Hypothalamus (tissue), 51 donors: ENCODE data around the gene POLD2.

Experiments used
- DNase-seq, 51 donors: peaks; one replicate each; lab custom pipeline; 2025; lab: John Stamatoyannopoulos, UW

The POLD2 gene

GRCh38 chr7:44072364-44073231 lies 50.8 kb downstream of the POLD2 start:
- DNase-seq: peak in 33 of 51 donors; percentile 9 to 68 (median 43)

- DNase-seq: no peak
Measured at GRCh38 chr7:44071726-44072363, 51.5 kb downstream of the POLD2 start.

- DNase-seq: no peak
Measured at GRCh38 chr7:44068054-44068453, 55.3 kb downstream of the POLD2 start.

DNA sequence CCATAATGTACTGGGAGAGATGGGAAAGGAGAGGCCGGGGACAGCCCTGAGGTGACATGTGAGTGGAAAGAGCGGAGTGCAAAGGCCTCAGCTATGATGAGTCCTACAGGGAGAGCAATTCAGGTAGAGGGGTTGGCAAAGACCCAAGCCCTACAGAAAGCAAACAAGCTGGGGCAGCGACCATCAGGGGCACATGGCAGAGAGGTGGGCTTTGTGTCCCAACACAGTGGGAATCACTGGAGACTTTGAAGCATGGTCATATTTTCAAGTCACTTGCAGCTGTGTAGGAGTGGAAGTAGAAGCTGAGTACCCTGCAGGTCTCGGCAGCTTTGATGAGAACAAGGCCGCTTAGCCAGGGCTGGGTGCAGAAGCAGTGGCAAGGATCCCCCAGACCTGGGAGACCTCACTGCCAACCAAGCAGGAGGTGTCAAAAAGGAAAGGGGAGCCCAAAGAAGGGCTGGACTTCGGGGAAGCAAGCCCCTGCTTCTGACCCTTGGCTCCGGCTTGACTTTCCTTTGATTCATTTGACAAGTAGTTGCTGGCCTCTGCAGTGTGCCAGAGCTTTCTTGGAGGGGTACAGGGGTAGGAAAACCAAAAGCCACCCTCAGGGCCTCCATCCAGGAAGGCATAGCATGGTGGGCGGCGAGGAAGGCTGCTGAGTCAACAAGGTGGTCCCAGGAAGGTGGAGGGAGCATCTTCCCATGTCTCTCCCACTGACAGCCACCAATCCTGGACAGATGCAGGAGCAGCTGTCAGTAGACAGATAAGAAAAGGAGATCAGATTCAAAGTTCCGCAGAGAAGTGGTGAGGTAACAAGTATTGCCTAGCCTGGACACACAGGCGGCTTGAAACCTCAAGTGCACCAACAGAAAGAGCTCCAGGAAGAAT lies 56.0 kb downstream of the POLD2 start:
- DNase-seq: no peak

DNA sequence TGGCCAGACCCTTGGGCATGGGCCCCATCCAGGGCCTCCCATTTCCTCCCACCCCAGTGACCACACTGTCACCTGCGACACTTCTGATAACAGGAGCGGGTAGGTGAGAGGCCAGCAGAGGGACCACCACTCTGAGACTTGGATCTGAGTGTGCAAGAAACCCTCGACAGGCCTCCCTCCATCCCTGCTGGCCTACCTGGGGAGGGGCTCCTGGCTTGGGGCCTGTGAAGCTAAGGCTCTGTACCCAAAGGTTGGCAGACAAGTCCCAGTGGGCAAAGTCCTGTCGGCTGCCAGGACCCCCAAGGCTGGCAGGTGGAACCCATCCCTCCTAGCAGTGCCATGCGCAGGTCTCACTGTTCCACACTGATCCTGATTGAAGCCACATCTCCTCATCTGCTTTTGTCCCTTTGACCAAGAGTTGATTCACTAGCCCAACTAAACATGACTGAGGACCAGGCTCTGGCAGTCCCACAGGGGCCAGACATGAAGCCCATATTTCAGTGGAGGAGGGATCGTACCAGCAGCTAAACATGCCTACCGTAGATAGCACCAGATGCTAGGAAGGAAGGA lies 56.8 kb downstream of the POLD2 start:
- DNase-seq: no peak

DNA sequence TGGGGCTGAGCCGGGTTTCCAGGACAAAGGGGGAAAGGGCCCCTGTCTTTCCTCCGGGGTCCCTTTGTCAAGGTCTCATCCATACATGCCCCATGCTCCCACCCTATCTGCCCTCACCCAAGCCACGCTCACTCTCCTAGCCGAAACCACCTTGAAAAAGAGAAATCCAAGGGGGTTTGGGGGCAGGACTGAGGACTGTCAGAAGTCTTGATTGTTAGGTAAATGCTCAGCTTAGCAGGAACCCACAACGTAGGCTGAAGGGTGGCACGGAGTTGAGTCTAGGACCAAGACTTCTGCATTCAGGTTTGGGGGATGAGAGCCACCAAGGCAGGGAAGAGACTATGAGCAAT lies 57.3 kb downstream of the POLD2 start:
- DNase-seq: no peak

DNA sequence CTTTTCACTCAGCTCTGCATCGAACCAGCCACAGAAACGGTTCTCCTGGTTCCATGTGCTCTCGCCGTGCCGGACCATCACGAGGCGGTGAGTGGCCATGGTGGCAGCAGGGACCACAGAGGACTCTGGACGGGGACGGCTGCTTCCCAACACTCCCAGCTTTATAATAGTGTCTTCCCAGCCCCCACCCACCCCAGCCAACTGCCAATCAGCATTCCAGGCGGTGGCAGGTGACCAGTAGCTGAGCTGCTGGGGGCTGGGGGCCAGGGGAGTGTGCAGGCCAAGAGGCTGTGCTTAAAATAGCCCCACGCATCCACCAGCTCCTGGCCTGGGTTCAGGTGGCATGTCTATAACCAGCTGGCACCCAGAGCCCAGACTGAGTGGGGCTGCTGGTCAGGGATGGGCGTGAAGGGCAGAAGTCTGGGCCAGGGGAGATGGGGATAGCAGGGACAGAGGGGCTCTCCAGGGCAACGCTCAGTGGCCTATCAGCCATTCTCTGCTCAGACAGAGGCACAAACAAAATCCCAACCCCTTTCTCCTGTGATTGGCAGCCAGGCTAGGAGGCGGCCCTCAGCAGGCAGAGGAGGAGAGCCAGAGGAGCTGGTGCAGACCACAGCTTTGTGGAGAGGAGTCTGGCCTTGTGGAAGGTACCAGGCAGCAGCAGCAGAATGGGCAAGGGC lies 57.8 kb downstream of the POLD2 start, which contains the start of gene PGAM2:
TSS of gene PGAM2 (minus strand) at position 137 of the 680 bp plus-strand sequence. CDS start at position 99, 38 bp downstream.
- peak in 36 of 51 donors; percentile 17 to 83 (median 63) for DNase-seq

GRCh38 chr7:44064791-44065430 lies 58.4 kb downstream of the POLD2 start:
- DNase-seq: peak in 2 of 51 donors; percentile 24 to 50
